ENCODE measurements around the gene MARK2. TPM values are rescaled to one million over a fixed set of nuclear protein-coding genes. Genes with fewer than 3 reads are reported as not detected.

MARK2 gene
- total and polyA plus RNA-seq, 2 of the 8 experiments (the other 6 are each of a cell fraction or from before 2014, with no cell fraction given), result 19.3 to 58.5 TPM

DNA sequence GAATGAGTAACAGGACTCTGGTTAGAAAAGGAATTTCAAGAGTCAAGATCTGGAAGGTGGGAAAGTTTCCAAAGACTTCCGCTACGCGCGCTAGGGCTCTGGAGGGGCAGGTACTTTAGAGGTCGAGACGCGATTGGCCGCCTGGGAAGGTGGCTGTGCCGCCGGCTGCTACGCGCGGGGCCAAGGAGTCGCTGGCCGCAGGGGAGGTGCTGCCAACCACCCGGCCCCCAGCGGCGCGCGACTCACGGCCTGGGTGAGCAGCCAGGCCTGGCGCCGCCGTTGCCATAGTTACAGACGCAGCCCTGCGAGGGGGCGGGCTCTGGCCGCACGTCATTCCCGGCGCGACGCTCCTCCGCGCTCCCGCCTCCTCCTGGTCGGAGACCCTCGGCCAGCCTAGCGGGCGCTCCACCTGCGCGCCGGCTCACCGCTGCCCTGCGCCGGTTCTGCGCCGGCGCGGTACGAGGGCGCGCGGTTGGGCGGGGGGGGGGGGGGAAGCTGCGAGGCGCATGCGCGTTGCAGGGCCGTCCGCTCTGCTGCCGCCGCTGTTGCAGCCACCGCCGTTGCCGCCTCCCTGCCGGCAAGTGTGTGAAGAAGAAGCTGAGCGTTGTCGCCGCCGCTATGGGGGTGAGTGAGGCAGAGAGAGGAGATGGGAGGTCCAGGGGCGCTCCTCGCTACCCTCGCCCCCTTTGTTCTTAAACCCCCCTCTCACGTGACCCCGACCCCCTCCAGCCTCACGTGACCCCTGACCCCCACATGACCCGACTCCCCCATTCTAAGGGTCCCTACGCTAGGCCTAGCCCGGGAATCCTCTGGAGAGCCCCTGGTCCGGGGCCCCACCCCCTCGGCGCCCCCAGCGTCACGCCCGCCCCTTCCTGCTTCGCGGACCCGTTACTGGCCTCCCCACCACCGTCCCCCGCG is 99.8 kb downstream of the MARK2 start, which contains the start of gene NAA40 (continued):
- TF ChIP-seq KDM5A (IDR thresholded peaks at IDR 0.05; ENCODE audit: low read length) (peak; percentile 66; the same call in 1 of the 2 replicates), TBP (IDR thresholded peaks at IDR 0.05; ENCODE audit: low read depth, low read length) (peak; percentile 56; the same call in 1 of the 2 replicates), CTCF (IDR thresholded peaks at IDR 0.05; ENCODE audit: control extremely low read depth in 1 of 3, insufficient read depth in 1 of 3, low read depth in 1 of 3, low read length in 3 of 3) (peak in 1 of 3 experiments; percentile 0; a peak in 1 of 4 replicates), SAP30 (IDR thresholded peaks at IDR 0.05; ENCODE audit: insufficient read depth, insufficient replicate concordance, low read length) (no peak), BRCA1 (IDR thresholded peaks at IDR 0.05; ENCODE audit: low read depth, low read length) (no peak), GTF2F1 (IDR thresholded peaks at IDR 0.05; ENCODE audit: borderline replicate concordance, low read depth, low read length) (no peak), ATF3 (IDR thresholded peaks at IDR 0.05; ENCODE audit: insufficient read depth, low read depth, low read length) (peak; percentile 95), TEAD4 (IDR thresholded peaks at IDR 0.05; ENCODE audit: low read depth, low read length) (no peak), BCL11A (IDR thresholded peaks at IDR 0.05; ENCODE audit: low read depth in 2 of 2, low read length in 2 of 2) (no peak), CBX5 (IDR thresholded peaks at IDR 0.05; ENCODE audit: low read depth, low read length) (no peak), EZH2 (IDR thresholded peaks at IDR 0.05; ENCODE audit: low read depth, low read length, severe bottlenecking) (no peak), SIX5 (IDR thresholded peaks at IDR 0.05; ENCODE audit: low read depth, low read length) (no peak), BACH1 (IDR thresholded peaks at IDR 0.05; ENCODE audit: low read length) (no peak), RFX5 (IDR thresholded peaks at IDR 0.05; ENCODE audit: borderline replicate concordance, low read depth, low read length) (no peak), EGR1 (IDR thresholded peaks at IDR 0.05; ENCODE audit: borderline replicate concordance, low read depth, low read length) (peak; percentile 64; the same call in 1 of the 2 replicates), CHD1 (IDR thresholded peaks at IDR 0.05; ENCODE audit: low read depth, low read length) (no peak)
- TF ChIP-seq, protein P1, sequence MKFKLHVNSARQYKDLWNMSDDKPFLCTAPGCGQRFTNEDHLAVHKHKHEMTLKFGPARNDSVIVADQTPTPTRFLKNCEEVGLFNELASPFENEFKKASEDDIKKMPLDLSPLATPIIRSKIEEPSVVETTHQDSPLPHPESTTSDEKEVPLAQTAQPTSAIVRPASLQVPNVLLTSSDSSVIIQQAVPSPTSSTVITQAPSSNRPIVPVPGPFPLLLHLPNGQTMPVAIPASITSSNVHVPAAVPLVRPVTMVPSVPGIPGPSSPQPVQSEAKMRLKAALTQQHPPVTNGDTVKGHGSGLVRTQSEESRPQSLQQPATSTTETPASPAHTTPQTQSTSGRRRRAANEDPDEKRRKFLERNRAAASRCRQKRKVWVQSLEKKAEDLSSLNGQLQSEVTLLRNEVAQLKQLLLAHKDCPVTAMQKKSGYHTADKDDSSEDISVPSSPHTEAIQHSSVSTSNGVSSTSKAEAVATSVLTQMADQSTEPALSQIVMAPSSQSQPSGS (IDR thresholded peaks at IDR 0.05; ENCODE audit: low read length), result no peak
